Choroid plexus epithelial cell (primary cell): Measurements from ENCODE around the gene RAC3.

ENCODE experiments used
- DNase-seq: peaks from one replicate; pipeline ENCODE4 v3.0.0-alpha.2; 2010; ENCODE audit warnings: low read depth
- H3K4me3 ChIP-seq: 2 replicates; pipeline ENCODE4 v1.5.1; 2011; ENCODE audit warnings: low read depth, mild to moderate bottlenecking, control low read depth, low read length, moderate library complexity
- TF ChIP-seq, protein P1 (sequence below): conservative IDR thresholded peaks from 2 replicates; pipeline ENCODE4 v1.5.1; 2011; ENCODE audit warnings: low read depth, mild to moderate bottlenecking, control low read depth, inconsistent platforms, low read length, moderate library complexity

Gene RAC3

DNA sequence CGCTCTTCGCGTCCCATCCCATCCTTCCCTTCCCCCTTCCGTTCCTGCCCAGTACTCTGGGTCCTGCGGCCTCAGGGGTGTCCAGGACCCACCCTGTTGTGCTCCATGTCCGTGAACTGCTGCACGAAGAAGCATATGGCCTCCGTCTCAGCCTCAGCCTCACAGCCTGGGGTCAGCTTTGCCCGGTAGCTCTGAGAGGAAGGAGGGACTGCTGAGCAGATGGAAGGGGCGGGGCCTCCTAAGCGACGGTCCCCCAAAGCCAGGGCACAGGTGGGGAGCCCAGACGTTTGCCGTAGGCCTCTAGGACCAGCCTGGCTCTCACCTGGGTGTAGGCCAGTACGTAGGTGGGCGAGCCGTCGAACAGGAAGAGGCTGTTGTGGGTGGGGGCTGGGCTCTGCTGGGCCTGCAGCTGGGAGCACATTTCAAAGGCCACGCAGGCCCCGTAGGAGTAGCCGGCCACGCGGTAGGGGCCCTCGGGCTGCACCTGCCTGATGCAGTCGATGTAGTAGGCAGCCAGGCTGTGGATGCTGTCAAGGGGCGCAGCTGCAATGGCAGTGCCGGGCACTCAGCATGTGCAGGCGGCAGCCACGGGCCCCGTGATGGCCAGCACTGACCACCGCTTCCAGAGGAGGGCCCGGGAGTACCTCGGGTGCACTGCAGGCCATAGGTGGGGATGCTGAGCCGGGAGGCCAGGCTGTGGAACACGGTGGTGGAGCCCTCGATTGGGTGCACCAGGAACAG, 48.7 kb downstream of the RAC3 start:
- no peak overlapping the region for H3K4me3 ChIP-seq
- DNase-seq = no peak
- TF ChIP-seq, protein P1, sequence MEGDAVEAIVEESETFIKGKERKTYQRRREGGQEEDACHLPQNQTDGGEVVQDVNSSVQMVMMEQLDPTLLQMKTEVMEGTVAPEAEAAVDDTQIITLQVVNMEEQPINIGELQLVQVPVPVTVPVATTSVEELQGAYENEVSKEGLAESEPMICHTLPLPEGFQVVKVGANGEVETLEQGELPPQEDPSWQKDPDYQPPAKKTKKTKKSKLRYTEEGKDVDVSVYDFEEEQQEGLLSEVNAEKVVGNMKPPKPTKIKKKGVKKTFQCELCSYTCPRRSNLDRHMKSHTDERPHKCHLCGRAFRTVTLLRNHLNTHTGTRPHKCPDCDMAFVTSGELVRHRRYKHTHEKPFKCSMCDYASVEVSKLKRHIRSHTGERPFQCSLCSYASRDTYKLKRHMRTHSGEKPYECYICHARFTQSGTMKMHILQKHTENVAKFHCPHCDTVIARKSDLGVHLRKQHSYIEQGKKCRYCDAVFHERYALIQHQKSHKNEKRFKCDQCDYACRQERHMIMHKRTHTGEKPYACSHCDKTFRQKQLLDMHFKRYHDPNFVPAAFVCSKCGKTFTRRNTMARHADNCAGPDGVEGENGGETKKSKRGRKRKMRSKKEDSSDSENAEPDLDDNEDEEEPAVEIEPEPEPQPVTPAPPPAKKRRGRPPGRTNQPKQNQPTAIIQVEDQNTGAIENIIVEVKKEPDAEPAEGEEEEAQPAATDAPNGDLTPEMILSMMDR = no peak

DNA sequence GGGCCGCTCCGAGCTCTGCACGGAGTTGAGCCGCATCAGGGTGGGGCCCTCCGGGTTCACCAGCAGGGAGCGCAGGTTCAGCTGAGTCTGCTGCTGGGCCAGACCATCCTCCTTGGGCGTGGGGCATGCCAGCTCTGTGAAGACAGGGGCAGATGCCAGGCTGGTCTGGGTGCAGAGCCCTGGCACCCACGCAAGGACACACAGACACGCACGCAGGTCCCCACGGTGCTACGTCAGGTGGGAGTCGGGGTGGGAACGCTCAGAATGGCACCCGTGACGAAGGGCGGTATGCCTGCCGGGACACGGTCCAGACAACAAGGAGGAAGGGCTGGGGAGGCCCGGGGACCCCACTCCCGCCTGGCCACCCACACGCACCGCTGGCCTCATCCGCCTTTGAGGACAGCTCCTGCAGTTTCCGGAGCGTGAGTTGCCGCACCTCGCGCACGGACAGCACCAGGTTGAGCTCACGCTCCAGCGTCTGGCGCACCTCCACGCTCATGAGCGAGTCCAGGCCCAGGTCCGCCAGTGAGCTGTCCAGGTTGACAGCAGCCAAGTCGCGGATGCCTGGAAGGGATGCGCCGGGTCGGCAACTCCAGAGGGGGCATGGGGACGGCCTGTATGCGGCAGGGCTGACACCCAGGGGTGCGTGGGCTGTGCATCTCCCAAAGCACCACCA, 49.4 kb downstream of the RAC3 start:
- TF ChIP-seq, protein P1 = no peak
- no peak for DNase-seq

GRCh38 chr17:82081546-82081945, 50.1 kb downstream of the RAC3 start:
- TF ChIP-seq, protein P1 = no peak
- no peak overlapping the region for H3K4me3 ChIP-seq
- DNase-seq = no peak

More for the DNA sequence above, 49.4 kb downstream of the RAC3 start:
- H3K4me3 ChIP-seq = no peak overlapping the region

GRCh38 chr17:82081966-82082365, 50.5 kb downstream of the RAC3 start:
- no peak for DNase-seq
- no peak overlapping the region for H3K4me3 ChIP-seq
- TF ChIP-seq, protein P1 = no peak

DNA sequence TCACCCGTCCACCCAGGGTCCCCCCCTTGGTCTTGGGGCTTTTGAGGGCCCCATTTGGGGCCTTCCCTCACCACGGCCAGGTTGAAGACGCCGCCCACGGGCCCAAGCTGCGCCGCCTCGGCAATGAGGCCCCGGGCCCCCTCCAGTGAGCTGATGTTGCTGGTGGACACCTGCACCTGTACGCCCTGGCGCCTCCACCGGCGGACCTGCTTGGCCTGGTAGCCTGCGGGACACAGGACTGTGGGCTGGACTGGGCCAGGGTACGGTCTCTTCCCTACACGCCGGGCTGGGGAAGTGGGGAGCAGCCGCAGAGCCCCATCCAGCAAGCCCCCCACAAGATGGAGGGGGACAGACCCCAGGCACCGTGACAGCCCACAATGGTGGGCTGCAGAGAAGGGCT, 51.0 kb downstream of the RAC3 start:
- TF ChIP-seq, protein P1 = no peak
- DNase-seq = no peak
- no peak overlapping the region for H3K4me3 ChIP-seq

- TF ChIP-seq, protein P1 = no peak
- no peak overlapping the region for H3K4me3 ChIP-seq
- DNase-seq = no peak
Observed at GRCh38 chr17:82083009-82083408, 51.5 kb downstream of the RAC3 start.
